GM12878 (cell line): Measurements from ENCODE around the gene KRTAP5-10. TPM values are rescaled to one million over a fixed set of nuclear protein-coding genes. Genes with fewer than 3 reads are reported as not detected.

Source experiments
- ATAC-seq: fragments of 200-7000 bp; cut with Tn5 transposase; 3 replicates; pipeline ENCODE4 v1.9.1; 2020; ENCODE audit warnings: mild to moderate bottlenecking, moderate library complexity
- BruUV-seq: library from RNA; stranded (reverse); fragments of 400-500 nt; replicated peaks from 2 replicates; lab custom pipeline; 2021; lab: Mats Ljungman, UMichigan
- CTCF ChIA-PET: fragments of 300-600 bp; sonication (Branson Sonifier 250); formaldehyde crosslinking; extraction: SDS; loops from one replicate; lab custom pipeline; 2021; ENCODE audit warnings: inconsistent platforms; lab: Yijun Ruan, JAX
- POLR2A ChIA-PET: fragments of 350-600 bp; formaldehyde crosslinking; extraction: SDS; loops from one replicate; lab custom pipeline; 2021; ENCODE audit warnings: inconsistent platforms; lab: Charles Lee
- RAD21 ChIA-PET: fragments of 300-600 bp; sonication (Branson Sonifier 250); formaldehyde crosslinking; loops from one replicate; lab custom pipeline; 2023; ENCODE audit warnings: antibody characterized with exemption; ENCODE audit not compliant: unreplicated experiment; lab: Charles Lee
- SMC1A ChIA-PET: fragments of 300-600 bp; sonication (Branson Sonifier 250); formaldehyde crosslinking; loops from one replicate; lab custom pipeline; 2023; ENCODE audit not compliant: unreplicated experiment, uncharacterized antibody; lab: Charles Lee
- DNase-seq: peaks from one replicate; pipeline ENCODE4 v3.0.0-alpha.2; 2011; ENCODE audit warnings: low read depth, low spot score
- FAIRE-seq: peaks from 3 replicates; lab custom pipeline; 2011; peaks lifted over from hg19 to GRCh38; lab: Jason Lieb, UNC
- H2AFZ ChIP-seq: 2 replicates; pipeline ENCODE4 v1.6.0; 2011; ENCODE audit warnings: low read depth, low read length, control low read depth; ENCODE audit not compliant: control insufficient read depth
- H3K27ac ChIP-seq: 2 replicates; pipeline ENCODE4 v1.5.1; 2011; ENCODE audit warnings: control low read depth; ENCODE audit not compliant: control insufficient read depth, insufficient read depth
- H3K27me3 ChIP-seq, 2 experiments: replicated peaks in 1 of 2; 2 replicates each; pipeline versions ENCODE4 v1.6.0 to v1.6.1; 2011; ENCODE audit warnings: low read length in 1 of 2; ENCODE audit not compliant: control insufficient read depth in 2 of 2, insufficient read depth in 2 of 2
- H3K36me3 ChIP-seq, 2 experiments: 2 replicates each; pipeline ENCODE4 v1.5.1; 2011; ENCODE audit warnings: low read length in 1 of 2; ENCODE audit not compliant: control insufficient read depth in 2 of 2, insufficient read depth in 2 of 2
- H3K4me1 ChIP-seq: 2 replicates; pipeline ENCODE4 v1.6.1; 2011; ENCODE audit warnings: mild to moderate bottlenecking, low read length, moderate library complexity, mixed read lengths; ENCODE audit not compliant: control insufficient read depth, insufficient read depth
- H3K4me2 ChIP-seq: 2 replicates; pipeline ENCODE4 v1.6.0; 2011; ENCODE audit warnings: control low read depth; ENCODE audit not compliant: control insufficient read depth, insufficient read depth
- H3K4me3 ChIP-seq: fragments of 200-600 bp; sonication (generic); 2 replicates; pipeline ENCODE4 v1.5.1; 2016
- H3K79me2 ChIP-seq: 2 replicates; pipeline ENCODE4 v1.6.0; 2011; ENCODE audit warnings: low read length; ENCODE audit not compliant: control insufficient read depth, insufficient read depth
- H3K9ac ChIP-seq: 2 replicates; pipeline ENCODE4 v1.8.0; 2011; ENCODE audit warnings: low read length, control low read depth, mixed read lengths; ENCODE audit not compliant: control insufficient read depth, insufficient read depth
- H3K9me3 ChIP-seq: replicated peaks from 3 replicates; pipeline ENCODE4 v1.5.1; 2011; ENCODE audit warnings: mild to moderate bottlenecking, low read length; ENCODE audit not compliant: control insufficient read depth, insufficient read depth
- H4K20me1 ChIP-seq: 2 replicates; pipeline ENCODE4 v1.6.0; 2011; ENCODE audit not compliant: control insufficient read depth, insufficient read depth
- BACH1 ChIP-seq: fragments of 450-650 bp; IDR thresholded peaks from 2 replicates; pipeline ENCODE4 v1.6.1; 2017; ENCODE audit warnings: mild to moderate bottlenecking, borderline replicate concordance
- CEBPZ ChIP-seq: fragments of 150-350 bp; IDR thresholded peaks from 2 replicates; pipeline ENCODE4 v1.6.1; 2016; ENCODE audit warnings: low read depth, low read length
- CREM ChIP-seq: IDR thresholded peaks from 2 replicates; pipeline ENCODE4 v1.6.1; 2014; ENCODE audit warnings: antibody characterized with exemption, low read depth
- E2F8 ChIP-seq: fragments of 450-650 bp; IDR thresholded peaks from 2 replicates; pipeline ENCODE4 v1.6.1; 2018; ENCODE audit warnings: mild to moderate bottlenecking, low read depth, moderate library complexity; ENCODE audit not compliant: partially characterized antibody
- ELK1 ChIP-seq: IDR thresholded peaks from 2 replicates; pipeline ENCODE4 v1.6.1; 2012; ENCODE audit warnings: low read depth, low read length, improper control_type of control experiment
- HDAC6 ChIP-seq: fragments of 200-600 bp; sonication (generic); IDR thresholded peaks from one replicate; pipeline ENCODE4 v1.8.0; 2017; ENCODE audit warnings: antibody characterized with exemption; ENCODE audit not compliant: unreplicated experiment
- IKZF1 ChIP-seq: fragments of 450-650 bp; conservative IDR thresholded peaks from 2 replicates; pipeline ENCODE4 v1.6.1; 2017; ENCODE audit warnings: antibody characterized with exemption, mild to moderate bottlenecking
- JUNB ChIP-seq: IDR thresholded peaks from 2 replicates; pipeline ENCODE4 v1.6.1; 2016; ENCODE audit warnings: antibody characterized with exemption, mild to moderate bottlenecking
- MEF2B ChIP-seq: fragments of 450-650 bp; IDR thresholded peaks from 2 replicates; pipeline ENCODE4 v1.6.1; 2018; ENCODE audit warnings: mild to moderate bottlenecking, moderate library complexity; ENCODE audit not compliant: partially characterized antibody, poor library complexity, severe bottlenecking
- MLLT1 ChIP-seq: fragments of 450-650 bp; IDR thresholded peaks from 2 replicates; pipeline ENCODE4 v1.6.1; 2016; ENCODE audit warnings: mild to moderate bottlenecking
- NR2C2 ChIP-seq: IDR thresholded peaks from 2 replicates; pipeline ENCODE4 v1.6.1; 2011; ENCODE audit warnings: borderline replicate concordance, low read depth; ENCODE audit not compliant: control insufficient read depth, insufficient read length
- SMAD5 ChIP-seq: IDR thresholded peaks from 2 replicates; pipeline ENCODE4 v1.6.1; 2016; ENCODE audit warnings: antibody characterized with exemption, low read depth
- STAT3 ChIP-seq: IDR thresholded peaks from 2 replicates; pipeline ENCODE4 v1.6.1; 2011; ENCODE audit warnings: low read depth, low read length, improper control_type of control experiment
- TCF7 ChIP-seq: IDR thresholded peaks from 2 replicates; pipeline ENCODE4 v1.6.1; 2014; ENCODE audit warnings: antibody characterized with exemption, borderline replicate concordance
- WGBS: methylation state at CpG from one replicate; pipeline ENCODE4 v1.1.6; 2016; ENCODE audit warnings: low lambda C conversion rate; ENCODE audit not compliant: insufficient replicate concordance, insufficient coverage; ENCODE audit errors: missing lambda C conversion rate; 5-methylcytosine and 5-hydroxymethylcytosine counted together
- in situ Hi-C: fragments of 300-500 bp; cut with MboI; formaldehyde crosslinking; loops from 9 replicates; pipeline ENCODE4 v1.14.3; 2018; ENCODE audit warnings: mixed read lengths
- intact Hi-C: fragments of 100-400 bp; cut with micrococcal nuclease; formaldehyde crosslinking; loops from one replicate; pipeline ENCODE4 v1.14.2; 2022; ENCODE audit not compliant: unreplicated experiment
- polyA plus RNA-seq, 11 experiments: library from polyadenylated mRNA; depleted of rRNA in 4 of 11; unstranded in 6 of 11; stranded (reverse) in 5 of 11; fragments of >200 nt; fragmentation: Nextera tagmentation in 4 of 11; fragmentation: Illumina TruSeq in 1 of 11; extraction: Ambion mirVana in 4 of 11; extraction: Trizol in 1 of 11; gene quantifications; 1 replicate in 1 of 11; 2 replicates in 10 of 11; pipeline versions ENCODE4 v1.2.1 to v1.2.3, GENCODE V29; 2011 to 2016; ENCODE audit warnings: inconsistent platforms in 2 of 11, missing spikeins in 2 of 11, low read depth in 1 of 11
- total RNA-seq, 4 experiments: library from RNA; depleted of rRNA in 3 of 4; stranded (reverse); fragments of >200 nt in 3 of 4; fragmentation: Illumina TruSeq in 1 of 4; extraction: Trizol in 1 of 4; gene quantifications; 2 replicates each; pipeline versions ENCODE4 v1.2.1 to v1.2.3, GENCODE V29; 2013 to 2021

KRTAP5-10 gene
- total and polyA plus RNA-seq, 10 of the 15 experiments (the other 5 are each of a cell fraction or from before 2014, with no cell fraction given), result 0.06 to 0.10 (median 0.06) TPM; not detected in 7

- TF ChIP-seq CEBPZ, result no peak
- no peak for TF ChIP-seq BACH1
- TF ChIP-seq TCF7, result no peak
These were observed 3.2 kb upstream of the KRTAP5-10 start (continued) for GRCh38 chr11:71562120-71562519.

- intact Hi-C loops (loop anchor here (10.0 kb wide), 1 partner anchor 139 kb away; no protein-coding TSS in a partner anchor), in situ Hi-C loops (no loop called here)
- Histone ChIP-seq H3K4me1 (no peaks in the 10 kb centered on the region), H3K9ac (no peak overlapping the region), H2AFZ (no peak overlapping the region), H3K4me3 (no peak overlapping the region), H3K9me3 (no peaks in the 10 kb centered on the region), H4K20me1 (no peaks in the 10 kb centered on the region), H3K4me2 (no peak overlapping the region), H3K79me2 (no peaks in the 10 kb centered on the region), H3K36me3 (no peaks in the 10 kb centered on the region), H3K27me3 (no peaks in the 10 kb centered on the region), H3K27ac (no peak overlapping the region)
- SMC1A ChIA-PET, result interaction anchor here (0.8 to 1.5 kb wide), 6 partner anchors 10 to 115 kb away, joined by 3 to 6 read pairs (median 4); partner anchors contain the start of gene DHCR7
- no peak for DNase-seq
- RAD21 ChIA-PET, result interaction anchor here (0.7 to 1.1 kb wide), 3 partner anchors 14 to 111 kb away, joined by 3 to 7 read pairs (median 4); partner anchors contain the start of gene NADSYN1
- CTCF ChIA-PET, result interaction anchor here (0.6 to 2.0 kb wide), 14 partner anchors 11 to 190 kb away, joined by 3 to 8 read pairs (median 5); no protein-coding TSS in a partner anchor
- ATAC-seq, result peak; percentile 75
- POLR2A ChIA-PET, result no interaction called here
- 0% methylated on average over 8 of the region's 8 CpGs for WGBS
- FAIRE-seq, result peak; percentile 68
- no TSS peak for BruUV-seq
- no peak for TF ChIP-seq MLLT1
- no peak for TF ChIP-seq NR2C2
- no peak for TF ChIP-seq SMAD5
- TF ChIP-seq STAT3, result no peak
- no peak for TF ChIP-seq E2F8
- TF ChIP-seq ELK1, result no peak
- TF ChIP-seq JUNB, result no peak
- TF ChIP-seq MEF2B, result no peak
- no peak for TF ChIP-seq CREM
- TF ChIP-seq IKZF1, result 0 out of 2 replicates have a peak, but pooled peaks have one; percentile 12
- no peak for TF ChIP-seq HDAC6
These were observed 2.0 kb upstream of the KRTAP5-10 start for GRCh38 chr11:71563406-71563805.
